Measurements from ENCODE around the gene VIL1. TPM values are rescaled to one million over a fixed set of nuclear protein-coding genes. Genes with fewer than 3 reads are reported as not detected.

Gene VIL1
- total RNA-seq, 4 donors from 2014 or later = 0.21 to 3.3 (median 1.1) TPM

GRCh38 chr2:218394298-218395089, 24.4 kb upstream of the VIL1 start:
- Histone ChIP-seq H3K9me3 (no peaks in the 10 kb centered on the region), H3K4me3 (no peak overlapping the region), H3K27me3 (no peaks in the 10 kb centered on the region), H3K27ac (no peak overlapping the region), H3K36me3 (no peaks in the 10 kb centered on the region), H3K4me1 (peaks cover 39% of the 10 kb centered on the region)
- TF ChIP-seq CTCF (IDR thresholded peaks at IDR 0.05) = no peak
- no peak for TF ChIP-seq POLR2A (IDR thresholded peaks at IDR 0.05)
- no peak for TF ChIP-seq EP300 (IDR thresholded peaks at IDR 0.05)
- WGBS = 92% methylated on average over 9 of the region's 13 CpGs
- no peak for DNase-seq (ENCODE audit: low spot score in 2 of 2)

GRCh38 chr2:218395090-218395444, 23.9 kb upstream of the VIL1 start:
- Histone ChIP-seq H3K4me1 (peaks cover 39% of the 10 kb centered on the region), H3K4me3 (no peak overlapping the region), H3K27me3 (no peaks in the 10 kb centered on the region), H3K27ac (no peak overlapping the region), H3K9me3 (no peaks in the 10 kb centered on the region), H3K36me3 (no peaks in the 10 kb centered on the region)
- no peak for DNase-seq (ENCODE audit: low spot score in 2 of 2)
- TF ChIP-seq POLR2AphosphoS5 (IDR thresholded peaks at IDR 0.05) (no peak), CTCF (IDR thresholded peaks at IDR 0.05) (no peak), EP300 (IDR thresholded peaks at IDR 0.05) (no peak), POLR2A (IDR thresholded peaks at IDR 0.05) (no peak)
- WGBS = 81% methylated on average over 6 of the region's 6 CpGs

- H3K9me3 ChIP-seq = no peaks in the 10 kb centered on the region
- no peaks in the 10 kb centered on the region for H3K36me3 ChIP-seq
- 31% methylated on average over 16 of the region's 16 CpGs for WGBS
- H3K4me3 ChIP-seq = peak overlapping the region; percentile 96
- peaks cover 39% of the 10 kb centered on the region for H3K4me1 ChIP-seq
- no peak for DNase-seq (ENCODE audit: low spot score in 2 of 2)
- TF ChIP-seq POLR2AphosphoS5 (IDR thresholded peaks at IDR 0.05) (no peak), CTCF (IDR thresholded peaks at IDR 0.05) (no peak), POLR2A (IDR thresholded peaks at IDR 0.05) (no peak), EP300 (IDR thresholded peaks at IDR 0.05) (no peak)
- peak overlapping the region; percentile 100 for H3K27ac ChIP-seq
- no peaks in the 10 kb centered on the region for H3K27me3 ChIP-seq
Observed at GRCh38 chr2:218395456-218395825, 23.5 kb upstream of the VIL1 start.

GRCh38 chr2:218395826-218396687, 22.9 kb upstream of the VIL1 start:
- TF ChIP-seq POLR2A (IDR thresholded peaks at IDR 0.05) = peak in 1 of 2 donors; percentile 20
- peak; percentile 90 to 96 for TF ChIP-seq CTCF (IDR thresholded peaks at IDR 0.05)
- TF ChIP-seq POLR2AphosphoS5 (IDR thresholded peaks at IDR 0.05) = peak in 2 of 3 donors; percentile 63 to 86
- no peak for TF ChIP-seq EP300 (IDR thresholded peaks at IDR 0.05)
- Histone ChIP-seq H3K36me3 (no peaks in the 10 kb centered on the region), H3K27me3 (no peaks in the 10 kb centered on the region), H3K9me3 (no peaks in the 10 kb centered on the region), H3K4me3 (peak overlapping the region; percentile 96), H3K27ac (peak overlapping the region; percentile 100), H3K4me1 (peaks cover 43% of the 10 kb centered on the region)
- 1% methylated on average over 32 of the region's 57 CpGs for WGBS
- peak; percentile 95 to 96 for DNase-seq (ENCODE audit: low spot score in 2 of 2)
